ENCODE measurements around the gene GATAD2B. TPM values are rescaled to one million over a fixed set of nuclear protein-coding genes. Genes with fewer than 3 reads are reported as not detected.
"Not testable (repeated sequence)": the region's sequence is repeated elsewhere in the genome, so short reads cannot be mapped to it uniquely, and the experiment has no call there.

GATAD2B gene
- total RNA-seq, 1 donor from 2014 or later = 30.1 TPM

GRCh38 chr1:153857505-153857904 lies 65.3 kb downstream of the GATAD2B start:
- DNase-seq = no peak
- intact Hi-C loops (cut with DNase I) = no loop called here
- ATAC-seq (ENCODE audit: poor library complexity) = no peak

GRCh38 chr1:153856763-153857162 lies 66.0 kb downstream of the GATAD2B start:
- DNase-seq (no peak), ATAC-seq (ENCODE audit: poor library complexity) (no peak)
- intact Hi-C loops (cut with DNase I) = no loop called here

GRCh38 chr1:153852170-153852569 lies 70.6 kb downstream of the GATAD2B start:
- ATAC-seq (ENCODE audit: poor library complexity) (peak; percentile 15), DNase-seq (no peak)
- intact Hi-C loops (cut with DNase I) = no loop called here

- DNase-seq (no peak), ATAC-seq (ENCODE audit: poor library complexity) (no peak)
- intact Hi-C loops (cut with DNase I) = no loop called here
Measured at GRCh38 chr1:153849487-153850185, 73.1 kb downstream of the GATAD2B start.

GRCh38 chr1:153848805-153849204 lies 74.0 kb downstream of the GATAD2B start:
- intact Hi-C loops (cut with DNase I) = no loop called here
- ATAC-seq (ENCODE audit: poor library complexity) (no peak), DNase-seq (no peak)

GRCh38 chr1:153845158-153845557 lies 77.6 kb downstream of the GATAD2B start:
- intact Hi-C loops (cut with DNase I) = no loop called here
- DNase-seq (no peak), ATAC-seq (ENCODE audit: poor library complexity) (no peak)

GRCh38 chr1:153844349-153844748 lies 78.4 kb downstream of the GATAD2B start:
- DNase-seq; intact Hi-C loops (cut with DNase I); ATAC-seq (ENCODE audit: poor library complexity): not testable (repeated sequence)

- DNase-seq = no peak
- intact Hi-C loops (cut with DNase I) = no loop called here
- peak; percentile 49 for ATAC-seq (ENCODE audit: poor library complexity)
Measured at GRCh38 chr1:153842006-153842471, 80.7 kb downstream of the GATAD2B start.

GRCh38 chr1:153841463-153841994 lies 81.2 kb downstream of the GATAD2B start:
- no peak for DNase-seq
- intact Hi-C loops (cut with DNase I) = no loop called here
- ATAC-seq (ENCODE audit: poor library complexity) = no peak

- intact Hi-C loops (cut with DNase I); ATAC-seq (ENCODE audit: poor library complexity); DNase-seq: not testable (repeated sequence)
Measured at GRCh38 chr1:153840774-153841173, 82.0 kb downstream of the GATAD2B start.

GRCh38 chr1:153833968-153834367 lies 88.8 kb downstream of the GATAD2B start:
- not testable (repeated sequence) for ATAC-seq (ENCODE audit: poor library complexity); DNase-seq

GRCh38 chr1:153833171-153833570 lies 89.6 kb downstream of the GATAD2B start:
- ATAC-seq (ENCODE audit: poor library complexity) (no peak), DNase-seq (no peak)
- intact Hi-C loops (cut with DNase I) = no loop called here

More at GRCh38 chr1:153833968-153834367, 88.8 kb downstream of the GATAD2B start:
- intact Hi-C loops (cut with DNase I) = not testable (repeated sequence)

- no peak for DNase-seq
- ATAC-seq (ENCODE audit: poor library complexity) = no peak
- intact Hi-C loops (cut with DNase I) = no loop called here
Measured at GRCh38 chr1:153832293-153832692, 90.5 kb downstream of the GATAD2B start.

GRCh38 chr1:153831026-153831425 lies 91.7 kb downstream of the GATAD2B start:
- no peak for ATAC-seq (ENCODE audit: poor library complexity)
- DNase-seq = no peak
- intact Hi-C loops (cut with DNase I) = no loop called here

GRCh38 chr1:153827168-153827964 lies 95.4 kb downstream of the GATAD2B start:
- intact Hi-C loops (cut with DNase I) = no loop called here
- ATAC-seq (ENCODE audit: poor library complexity) (no peak), DNase-seq (no peak)

GRCh38 chr1:153818876-153819275 lies 103.9 kb downstream of the GATAD2B start:
- no peak for ATAC-seq (ENCODE audit: poor library complexity)
- no peak for DNase-seq
- intact Hi-C loops (cut with DNase I) = no loop called here

- peak; percentile 55 for ATAC-seq (ENCODE audit: poor library complexity)
- intact Hi-C loops (cut with DNase I) = no loop called here
- no peak for DNase-seq
Measured at GRCh38 chr1:153816283-153816889, 106.4 kb downstream of the GATAD2B start.

- intact Hi-C loops (cut with DNase I) = no loop called here
- DNase-seq = no peak
- ATAC-seq (ENCODE audit: poor library complexity) = no peak
Measured at GRCh38 chr1:153805886-153806719, 116.7 kb downstream of the GATAD2B start.

Measured in Right ventricle myocardium superior (tissue), 1 donor.